DMS 273 (cell line): ENCODE measurements around the gene PEF1.

ENCODE experiments used
- DNase-seq: peaks from one replicate; lab custom pipeline; 2025; ENCODE audit not compliant: unreplicated experiment; lab: John Stamatoyannopoulos, UW

Gene PEF1

DNA sequence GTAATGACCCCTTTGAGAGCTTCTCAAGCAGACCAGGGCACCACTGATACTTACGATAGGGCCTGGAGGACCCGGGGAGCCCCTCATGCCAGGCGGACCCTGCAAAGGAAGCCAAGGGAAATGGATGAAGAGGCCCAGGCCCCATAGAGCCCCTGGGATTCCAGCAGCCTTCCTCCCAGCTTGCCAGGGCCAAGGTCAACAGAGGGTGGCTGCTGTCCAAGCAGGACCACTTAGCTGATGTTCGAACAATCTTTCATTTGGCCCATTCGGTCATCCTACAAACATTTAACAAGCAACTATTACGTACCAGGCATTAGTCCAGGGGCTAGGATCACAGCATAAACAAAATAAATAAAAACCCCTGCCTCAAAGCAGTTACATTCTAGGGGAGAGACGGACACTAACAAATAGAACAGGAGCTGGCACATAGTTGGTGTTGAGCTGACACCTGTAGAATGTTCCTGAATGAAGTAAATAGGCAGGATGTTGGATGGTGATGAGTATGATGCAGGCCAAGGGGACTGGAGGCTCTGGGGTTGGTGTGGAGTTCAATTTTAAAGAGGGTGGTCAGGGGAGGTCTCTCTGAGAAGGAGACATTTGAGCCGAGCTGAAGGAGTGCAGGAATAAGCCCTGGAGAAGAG, 27.0 kb upstream of the PEF1 start:
- DNase-seq: no peak

DNA sequence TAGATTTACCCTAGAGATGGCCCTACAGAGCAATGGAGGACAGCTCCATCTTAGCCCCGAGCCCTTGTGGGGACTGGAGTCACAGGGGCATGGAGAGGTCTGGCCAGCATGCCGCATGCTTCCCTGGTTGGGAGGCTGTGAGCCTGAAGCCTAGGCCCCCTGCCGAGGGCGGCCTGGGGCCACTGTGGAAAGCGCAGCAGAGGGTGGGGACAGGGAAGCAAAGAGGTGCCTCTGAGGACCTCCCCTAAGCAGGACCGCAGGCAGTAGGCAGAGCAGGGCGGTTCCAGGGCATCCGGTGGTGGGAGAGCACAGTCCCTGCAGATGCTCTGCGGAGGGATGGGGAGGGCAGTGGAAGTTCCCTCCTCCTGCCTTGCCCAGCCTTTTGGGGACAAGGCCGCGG, 26.5 kb upstream of the PEF1 start:
- no peak for DNase-seq

DNA sequence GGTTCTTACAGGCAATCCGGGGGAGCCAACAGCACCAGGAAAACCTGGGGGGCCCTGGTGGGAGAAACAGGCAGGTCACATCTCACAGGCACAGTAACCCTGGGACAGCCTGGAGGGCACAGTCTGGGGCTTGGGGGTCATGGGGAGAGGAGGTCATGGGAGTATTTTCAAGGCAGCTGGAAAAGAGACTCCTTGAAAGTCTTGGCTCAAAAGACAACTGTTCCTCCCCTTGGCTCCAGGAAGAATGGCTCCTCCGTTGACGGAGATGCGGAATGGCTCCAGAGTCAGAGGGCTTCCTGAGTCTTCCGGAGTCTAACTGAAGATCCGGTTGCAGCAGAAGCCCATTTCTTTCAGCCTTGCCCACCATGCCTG, 25.9 kb upstream of the PEF1 start:
- no peak for DNase-seq

DNA sequence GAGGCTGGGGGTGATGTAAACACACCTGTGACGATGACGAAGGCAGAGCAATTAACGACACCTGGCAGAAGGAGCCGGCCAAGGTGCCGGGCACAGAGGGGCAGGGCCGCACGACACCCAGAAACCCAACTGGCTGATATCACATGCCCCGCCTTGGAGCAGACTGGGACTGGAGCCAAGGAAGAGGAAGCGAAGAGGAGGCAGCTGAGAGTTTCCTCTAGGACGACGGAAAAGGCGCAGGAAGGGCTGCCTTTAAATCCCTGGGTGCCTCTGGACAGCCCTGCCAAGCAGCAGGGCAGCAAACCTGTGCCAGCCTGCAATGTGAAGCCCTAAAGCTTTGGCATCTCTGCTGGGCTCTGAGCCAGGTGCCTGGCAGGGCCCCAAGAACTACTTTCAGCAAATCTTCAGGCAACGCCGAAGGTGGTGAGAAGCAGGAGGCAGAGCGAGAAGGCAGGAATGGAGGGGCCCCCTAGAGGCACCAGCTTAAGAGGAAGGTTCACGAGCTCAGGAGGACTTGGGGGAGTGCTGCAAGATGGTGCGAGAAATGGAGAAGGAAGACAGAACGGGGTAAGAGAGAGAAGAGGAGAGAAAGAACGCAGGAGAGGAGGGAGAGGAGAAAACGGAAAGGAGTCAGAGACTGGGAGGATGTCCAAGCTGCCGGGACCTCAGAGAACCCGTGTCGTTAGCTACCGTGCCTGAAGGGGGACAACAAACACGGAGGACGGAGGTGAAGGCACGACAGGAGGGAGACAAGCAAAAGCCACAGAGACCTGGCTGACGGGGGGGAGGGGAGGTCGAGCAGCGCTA, 25.3 kb upstream of the PEF1 start:
- peak; percentile 96 for DNase-seq

DNA sequence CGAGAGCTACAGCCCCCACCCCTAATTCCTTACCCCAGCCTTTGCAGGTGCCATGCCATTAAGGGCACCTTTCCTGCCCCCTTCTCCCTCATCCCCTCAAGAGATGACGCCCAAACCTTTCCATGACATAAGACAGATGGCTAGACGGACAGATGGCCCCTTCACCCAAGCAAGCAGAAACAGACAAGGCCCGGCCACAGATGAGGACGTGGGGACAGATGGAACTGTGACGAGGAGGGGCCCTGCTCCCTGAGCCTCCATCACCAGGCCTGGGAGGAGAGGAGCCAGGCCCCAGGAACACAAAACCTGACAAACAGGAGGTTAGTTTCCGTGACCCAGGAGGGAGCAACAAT, 24.7 kb upstream of the PEF1 start:
- peak; percentile 94 for DNase-seq

DNA sequence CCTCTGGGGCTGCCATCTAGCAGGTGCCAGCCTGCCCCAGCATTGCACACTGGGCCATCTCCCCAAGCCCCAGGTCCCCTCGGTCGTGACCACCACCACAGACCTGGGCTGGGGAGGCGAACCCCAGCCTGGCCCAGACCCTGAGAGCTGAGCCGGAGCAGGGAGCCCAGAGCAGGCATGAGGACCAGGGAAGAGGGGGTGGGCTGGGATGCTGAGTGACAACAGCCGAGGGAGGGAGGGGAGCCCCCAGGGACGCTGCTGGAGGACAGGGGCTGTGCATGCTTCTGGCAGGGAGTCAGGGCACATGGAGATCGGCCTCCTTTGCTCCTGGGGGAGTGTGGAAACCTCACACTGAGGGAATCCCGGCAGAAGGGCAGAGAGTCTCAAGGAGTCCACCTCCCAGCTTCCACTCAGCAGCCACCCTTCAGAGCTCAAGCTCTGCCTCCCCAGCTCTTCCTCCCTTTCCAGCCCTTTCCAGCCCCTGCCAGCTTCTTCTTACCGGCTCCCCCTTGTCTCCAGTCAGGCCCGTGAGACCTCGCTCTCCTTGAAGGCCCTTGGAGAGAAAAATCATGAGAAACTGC, 23.7 kb upstream of the PEF1 start:
- peak; percentile 47 for DNase-seq

DNA sequence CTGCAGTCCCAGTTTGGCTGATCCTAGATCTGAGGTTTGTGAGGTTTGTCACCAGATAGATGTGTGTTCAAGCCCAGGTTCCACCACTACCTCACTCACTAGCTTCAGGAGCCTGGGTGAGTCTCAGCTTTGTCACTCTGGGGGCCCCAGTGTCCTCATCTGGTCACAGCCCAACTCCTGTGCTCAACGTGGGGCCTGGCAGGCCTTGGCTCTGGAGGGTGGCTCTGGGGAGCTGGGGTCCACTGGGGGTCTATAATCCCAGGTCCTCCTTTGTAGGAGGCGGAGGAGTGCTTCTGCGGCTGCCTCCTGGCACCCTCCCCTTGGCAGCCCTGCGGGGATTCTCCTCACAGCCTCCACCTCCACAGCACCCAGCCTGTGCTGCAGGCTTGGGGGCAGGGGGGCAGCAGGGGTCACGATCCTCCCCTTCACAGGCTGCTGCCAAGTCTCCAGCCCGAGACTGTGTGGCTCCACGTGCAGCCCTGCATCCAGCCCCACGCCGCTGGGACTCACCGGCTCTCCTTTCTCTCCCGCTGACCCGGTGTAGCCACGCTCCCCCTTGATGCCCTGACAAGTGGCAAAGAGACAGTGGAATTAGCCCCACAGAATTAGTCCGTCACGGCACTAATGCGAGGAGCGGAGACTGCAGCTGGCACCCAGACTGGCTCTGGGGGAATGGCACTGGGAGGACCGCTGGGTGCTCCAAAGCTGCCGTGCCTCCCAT, 22.5 kb upstream of the PEF1 start:
- no peak for DNase-seq

DNA sequence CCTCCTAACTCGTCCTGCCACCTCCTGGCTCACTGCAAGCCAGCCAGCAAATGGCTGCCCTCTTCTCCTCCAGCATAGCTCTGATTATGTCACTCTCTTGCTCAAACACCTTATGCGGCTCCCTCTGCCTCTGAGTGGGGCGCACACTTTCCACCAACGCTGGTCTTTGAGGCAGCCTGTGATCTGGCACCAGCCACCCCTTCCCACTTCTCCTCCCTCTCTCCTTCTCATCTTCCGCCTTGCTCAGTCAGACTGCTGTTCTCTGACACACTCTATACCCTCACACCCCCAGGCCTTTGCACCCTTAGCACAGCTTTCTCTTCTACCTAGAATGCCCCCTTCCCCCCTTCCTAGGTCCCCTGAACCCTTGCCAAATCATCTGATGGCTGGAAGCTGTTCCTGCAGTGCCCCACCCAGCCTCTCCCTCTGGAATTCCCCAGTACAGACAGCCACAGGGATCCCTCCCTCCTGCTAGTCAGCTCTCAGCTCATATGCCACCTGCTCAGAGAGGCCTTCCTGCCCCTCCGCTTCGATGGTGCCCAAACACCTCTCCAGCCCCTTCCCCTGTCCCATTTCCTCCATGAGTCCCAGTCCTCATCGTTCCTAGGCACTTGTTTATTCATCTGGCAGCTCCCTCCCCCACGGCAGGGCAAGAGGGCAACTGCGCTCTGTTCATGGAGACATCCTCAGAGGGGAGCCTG, 21.7 kb upstream of the PEF1 start:
- DNase-seq: peak; percentile 62

DNA sequence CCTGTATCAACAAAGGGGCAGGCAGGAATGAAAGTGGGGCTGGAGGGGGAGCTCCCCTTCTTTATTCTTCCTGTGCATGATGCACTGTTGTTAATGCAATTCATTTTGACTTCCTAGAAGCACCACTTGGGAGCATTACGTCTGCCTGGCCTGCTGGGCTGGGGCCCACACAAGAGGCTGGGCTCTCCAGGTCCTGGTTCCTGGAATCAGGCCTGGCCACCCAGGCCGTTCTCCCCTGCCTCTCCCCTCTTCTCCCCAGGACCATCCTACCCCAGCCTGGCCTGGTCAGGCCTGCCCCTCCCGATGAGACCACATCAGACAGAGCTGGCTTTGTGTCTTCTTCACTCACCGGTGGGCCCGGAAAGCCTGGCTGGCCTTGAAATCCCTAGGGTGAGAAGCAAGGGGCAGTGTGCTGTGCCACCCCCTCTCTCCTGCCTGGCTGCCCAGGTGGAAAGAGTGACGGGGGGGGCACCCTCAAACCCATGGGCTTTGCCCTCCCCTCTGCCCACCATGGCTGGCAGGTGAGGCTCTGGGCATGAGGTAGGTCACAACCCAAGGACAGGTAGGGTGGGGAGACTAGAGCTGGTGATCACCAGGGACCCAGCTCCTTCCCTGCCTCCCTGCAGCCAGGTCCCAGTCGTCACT, 20.7 kb upstream of the PEF1 start:
- no peak for DNase-seq

DNA sequence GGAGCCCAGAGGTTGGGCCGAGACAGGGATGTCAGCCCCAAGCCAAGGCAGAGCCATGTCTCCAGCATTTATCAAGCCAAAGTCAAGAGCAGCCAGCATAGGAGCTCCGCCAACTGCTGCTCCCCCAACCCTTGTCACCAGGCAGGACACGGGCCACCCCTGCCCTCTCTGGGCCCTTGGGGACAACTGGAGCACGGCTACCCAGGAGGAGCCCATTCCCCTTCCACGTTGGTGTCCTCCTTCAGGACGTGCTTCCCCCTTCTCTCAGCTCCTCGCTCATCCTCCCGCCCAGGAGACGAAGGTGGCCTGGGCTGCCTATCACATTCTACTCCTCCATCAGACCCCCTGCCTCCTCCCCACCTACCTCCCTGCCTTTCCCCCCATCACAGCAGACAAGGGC, 19.9 kb upstream of the PEF1 start:
- DNase-seq: no peak

DNA sequence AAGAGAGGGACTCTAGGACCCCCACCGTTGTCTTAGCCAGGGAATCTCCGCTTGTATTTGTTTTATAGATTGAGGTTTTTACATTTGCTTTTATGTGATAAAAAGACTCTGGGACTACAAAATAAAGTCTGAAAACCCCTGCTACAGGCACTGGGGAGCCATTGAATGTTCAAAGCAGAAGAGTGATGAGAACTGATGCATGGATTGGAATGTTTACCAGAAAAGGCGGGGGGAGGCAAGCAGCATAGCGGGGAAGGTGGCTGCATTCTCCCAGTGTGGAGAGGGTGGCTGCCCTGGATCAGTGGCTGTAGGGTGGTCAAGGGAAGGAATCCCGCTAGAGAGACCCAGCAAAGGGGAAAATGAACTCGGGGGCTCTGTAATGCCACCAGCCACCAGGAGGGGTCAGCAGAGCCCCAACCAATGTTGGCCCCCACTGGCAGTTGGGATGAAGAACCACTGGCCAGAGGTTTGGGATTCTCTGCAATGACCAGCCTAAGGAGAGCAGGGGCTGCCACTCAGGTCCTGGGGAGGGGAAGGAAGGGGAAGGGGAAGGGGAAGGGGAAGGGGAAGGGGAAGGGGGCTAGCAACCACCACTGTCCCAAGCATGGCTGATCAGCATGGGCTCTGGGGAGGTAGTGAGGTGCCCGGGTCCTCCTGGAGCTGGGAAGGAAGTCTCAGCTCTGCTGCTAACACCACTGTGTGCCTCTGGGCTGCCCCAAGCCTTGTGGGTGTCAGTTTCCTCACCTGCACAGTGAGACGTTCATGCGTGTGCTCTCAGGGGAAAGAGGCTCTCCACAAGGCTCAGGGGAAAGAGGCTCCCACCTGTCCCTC, 19.2 kb upstream of the PEF1 start:
- peak; percentile 77 for DNase-seq

DNA sequence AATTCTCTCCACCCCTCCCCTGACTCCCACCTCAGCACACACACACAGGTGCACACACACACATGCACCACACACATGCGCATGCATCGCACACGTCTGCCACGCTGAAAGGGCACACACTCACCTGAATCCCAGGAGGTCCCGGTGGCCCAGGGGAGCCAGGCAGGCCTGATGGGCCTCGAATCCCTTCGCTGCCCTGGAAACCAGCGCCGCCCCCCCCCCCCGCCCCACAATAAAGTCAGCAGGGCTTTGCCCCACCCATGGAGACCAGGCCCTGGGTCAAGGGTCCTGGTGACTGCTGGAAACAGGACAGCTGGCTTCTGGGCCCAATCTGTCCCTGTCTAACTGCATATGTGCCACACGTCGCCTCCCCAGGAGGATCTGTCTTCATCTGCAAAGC, 17.8 kb upstream of the PEF1 start:
- no peak for DNase-seq

DNA sequence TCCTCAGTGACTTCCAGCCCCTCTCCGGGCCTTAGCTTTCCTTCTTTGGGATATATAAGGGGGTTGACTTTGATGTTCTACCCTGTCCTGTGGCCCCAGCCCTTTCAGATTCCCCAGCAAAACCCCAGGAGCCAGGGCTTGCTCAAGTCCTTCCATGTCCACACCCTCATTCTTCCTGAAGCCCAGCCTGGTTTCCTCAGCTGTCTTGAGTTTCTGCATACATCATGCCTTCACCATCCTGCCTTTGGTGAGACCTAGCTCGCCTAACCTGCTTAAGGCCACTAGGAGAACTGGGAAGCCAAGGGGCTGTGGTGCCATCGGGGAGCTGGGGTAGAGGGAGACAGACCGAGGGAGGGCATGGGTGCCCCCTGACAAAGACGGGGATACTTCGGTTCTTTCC, 17.2 kb upstream of the PEF1 start:
- DNase-seq: no peak

DNA sequence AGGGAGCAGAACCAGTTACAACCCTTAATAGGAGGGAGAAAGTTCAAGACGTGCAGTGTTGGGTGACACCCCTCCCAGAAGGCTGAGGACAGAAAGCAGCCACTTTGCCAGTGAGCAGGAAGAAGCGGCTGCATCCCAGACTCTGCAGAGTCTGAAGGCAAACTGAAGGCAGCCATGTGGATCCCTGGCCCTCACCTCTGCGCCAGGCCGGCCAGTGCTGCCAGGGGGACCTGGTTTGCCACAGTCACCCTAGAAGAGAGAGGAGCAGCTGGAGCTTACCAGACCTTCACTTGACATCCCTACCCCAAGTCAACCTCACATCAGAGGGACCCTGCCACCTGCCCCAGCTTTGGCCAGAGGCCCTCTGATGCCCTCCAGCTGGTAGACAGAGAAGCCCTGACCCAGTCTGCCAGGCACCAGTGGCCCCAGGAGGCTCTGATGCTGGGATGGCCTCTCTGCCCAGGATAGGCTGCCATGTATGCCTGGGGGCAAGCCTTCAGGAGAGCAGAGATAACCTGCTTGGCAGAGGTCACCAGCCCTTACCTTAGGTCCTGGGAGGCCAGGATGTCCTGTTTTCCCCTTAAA, 16.3 kb upstream of the PEF1 start:
- no peak for DNase-seq

DNA sequence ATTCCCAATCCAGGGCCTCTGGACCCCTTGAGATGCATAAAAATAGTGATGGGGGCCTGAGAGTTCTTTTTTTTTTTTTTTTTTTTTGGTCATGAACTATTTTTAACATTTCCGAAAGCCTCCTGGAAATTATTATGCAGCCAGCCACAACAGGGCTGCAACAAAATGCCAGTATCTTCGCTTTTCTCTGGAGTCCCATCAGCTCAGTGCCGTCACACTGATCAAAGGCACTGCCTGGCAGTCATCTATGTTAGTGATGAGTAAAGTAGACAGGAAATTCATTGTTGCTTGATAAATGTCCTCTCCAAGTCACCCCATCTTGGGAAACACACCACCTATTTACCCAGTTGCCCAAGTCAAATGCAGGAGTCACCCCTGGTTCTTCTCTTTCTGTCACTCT, 15.2 kb upstream of the PEF1 start:
- DNase-seq: no peak

DNA sequence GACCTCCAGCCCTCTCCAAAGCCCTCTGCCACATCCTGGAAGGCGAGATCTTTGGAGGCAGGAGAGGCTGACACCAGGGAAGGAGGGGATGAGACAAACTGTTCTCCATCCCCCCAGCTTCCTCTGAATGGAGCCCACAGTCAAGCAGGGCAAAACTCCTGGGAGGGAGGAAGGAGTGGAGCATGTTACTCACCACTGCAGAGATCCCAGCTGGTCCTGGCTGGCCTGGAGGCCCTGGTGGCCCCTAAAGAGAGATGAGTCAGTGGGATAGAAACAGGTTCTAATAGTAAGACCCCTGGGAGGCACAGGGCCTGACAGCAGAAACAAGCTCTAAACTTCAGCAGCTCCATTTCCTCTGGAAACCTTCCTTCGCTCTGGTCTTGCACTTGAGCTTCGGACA, 14.0 kb upstream of the PEF1 start:
- no peak for DNase-seq

DNA sequence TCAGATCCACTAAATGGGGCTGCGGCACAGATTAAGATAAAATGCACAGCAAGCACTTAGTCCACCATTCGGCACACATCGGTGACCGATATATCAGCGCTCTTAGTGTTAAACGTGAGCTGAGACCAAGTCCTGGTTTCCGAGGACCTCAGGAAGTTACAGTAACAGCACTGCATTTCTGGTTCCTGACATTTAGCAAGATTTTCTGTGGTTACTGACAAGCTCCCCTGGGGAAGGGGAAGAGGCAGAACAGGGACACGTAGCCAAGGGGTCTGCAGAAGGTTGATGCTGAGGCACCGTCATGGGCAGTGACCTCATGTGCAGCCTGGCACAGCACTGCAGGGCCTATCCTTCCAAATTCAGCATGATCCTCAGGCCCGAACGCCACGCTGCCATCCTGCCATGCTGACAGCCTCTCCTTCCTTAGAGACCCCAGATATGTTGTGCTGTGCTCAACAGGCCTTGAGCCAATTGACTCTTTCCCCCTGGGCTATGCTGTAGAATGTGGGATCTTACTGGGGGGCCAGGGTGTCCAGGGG, 13.4 kb upstream of the PEF1 start:
- no peak for DNase-seq

DNA sequence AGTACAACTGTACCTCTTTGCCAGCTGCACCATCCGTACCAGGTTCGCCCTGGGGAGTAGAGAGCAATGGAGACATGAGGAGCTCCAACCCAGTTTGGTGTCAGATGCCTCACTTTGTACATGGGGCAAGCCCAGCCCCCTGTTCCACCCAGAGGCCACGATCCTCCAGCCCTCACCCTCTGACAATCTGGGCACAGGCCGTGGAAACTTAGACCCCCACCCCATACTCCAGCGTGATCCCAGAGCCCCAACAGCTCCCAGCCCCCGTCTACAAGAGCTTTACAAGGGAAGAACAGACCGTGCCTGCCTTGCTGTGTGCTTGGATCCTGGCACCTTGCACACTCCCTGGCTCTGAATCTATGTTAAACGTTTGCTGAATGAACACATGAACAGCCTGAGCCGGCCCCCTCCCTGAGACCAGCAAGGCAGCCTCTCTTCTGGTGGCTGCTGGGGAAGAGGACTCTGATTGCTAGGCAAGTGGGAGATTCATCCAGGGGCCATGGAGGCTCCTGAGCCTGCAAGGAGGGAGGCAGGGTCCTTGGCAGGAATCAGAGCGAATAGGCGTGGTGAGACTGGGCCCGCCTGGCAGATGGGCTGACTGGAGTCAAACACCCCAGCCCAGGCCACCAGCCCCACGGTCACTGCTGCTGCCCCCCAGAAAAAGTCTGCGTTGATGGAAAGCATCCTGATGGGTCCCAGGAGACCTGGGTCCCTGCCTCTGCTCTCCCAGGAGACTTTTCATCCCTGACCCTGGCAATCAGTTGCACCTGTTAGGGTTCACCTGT, 12.5 kb upstream of the PEF1 start:
- DNase-seq: no peak

DNA sequence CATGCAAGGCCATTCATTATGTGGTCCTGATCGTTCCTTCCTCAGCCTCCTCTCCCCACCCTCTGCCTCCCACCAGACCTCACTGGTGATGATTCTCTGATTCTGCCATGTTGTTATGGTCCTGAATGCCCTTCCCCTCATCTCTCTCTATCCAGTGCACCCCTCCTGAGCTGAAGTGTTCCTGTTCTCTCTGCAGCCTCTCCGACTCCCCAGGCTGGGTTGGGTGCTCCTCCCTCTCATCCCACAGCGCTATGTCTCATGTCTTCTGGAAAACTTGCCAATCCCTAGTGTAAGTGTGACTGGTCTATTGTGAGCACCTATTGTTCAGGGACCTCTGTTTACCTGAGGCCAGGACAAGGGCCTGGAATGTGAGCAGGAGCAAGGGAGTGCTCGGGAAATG, 11.1 kb upstream of the PEF1 start:
- no peak for DNase-seq
